HL-60 (cell line): ENCODE measurements around the gene ZNF766.

ENCODE experiments used
- DNase-seq, 2 experiments: peaks; one replicate each; pipeline ENCODE4 v3.0.0-alpha.2; 2010 to 2020; ENCODE audit warnings: low read depth in 1 of 2, low spot score in 1 of 2
- H3K27ac ChIP-seq: fragments of 250-450 bp; sonication (Bioruptor Pico); replicated peaks from 2 replicates; pipeline ENCODE4 v1.5.1; 2020; ENCODE audit warnings: mild to moderate bottlenecking, moderate library complexity
- H3K27me3 ChIP-seq: fragments of 250-450 bp; sonication (Bioruptor Pico); 2 replicates; pipeline ENCODE4 v1.5.1; 2021; ENCODE audit warnings: mild to moderate bottlenecking, moderate library complexity; ENCODE audit not compliant: insufficient read depth, poor library complexity, severe bottlenecking
- H3K4me3 ChIP-seq: replicated peaks from 2 replicates; pipeline ENCODE4 v1.5.1; 2011; ENCODE audit warnings: mild to moderate bottlenecking, control low read depth, low read length; ENCODE audit not compliant: insufficient read depth
- GABPA ChIP-seq: IDR thresholded peaks from 2 replicates; pipeline ENCODE4 v1.6.1; 2012; ENCODE audit warnings: low read depth
- POLR2AphosphoS5 ChIP-seq: IDR thresholded peaks from 2 replicates; pipeline ENCODE4 v1.6.1; 2012; ENCODE audit warnings: low read depth
- REST ChIP-seq: IDR thresholded peaks from 2 replicates; pipeline ENCODE4 v1.6.1; 2012; ENCODE audit warnings: low read depth; ENCODE audit not compliant: insufficient replicate concordance
- SPI1 ChIP-seq: IDR thresholded peaks from 2 replicates; pipeline ENCODE4 v1.6.1; 2012; ENCODE audit warnings: low read depth, mild to moderate bottlenecking, borderline replicate concordance
- TF ChIP-seq, protein P1 (sequence below): IDR thresholded peaks from one replicate; pipeline ENCODE4 v1.5.1; 2011; ENCODE audit warnings: low read length, control low read depth, inconsistent platforms; ENCODE audit not compliant: insufficient read depth

ZNF766 gene

DNA sequence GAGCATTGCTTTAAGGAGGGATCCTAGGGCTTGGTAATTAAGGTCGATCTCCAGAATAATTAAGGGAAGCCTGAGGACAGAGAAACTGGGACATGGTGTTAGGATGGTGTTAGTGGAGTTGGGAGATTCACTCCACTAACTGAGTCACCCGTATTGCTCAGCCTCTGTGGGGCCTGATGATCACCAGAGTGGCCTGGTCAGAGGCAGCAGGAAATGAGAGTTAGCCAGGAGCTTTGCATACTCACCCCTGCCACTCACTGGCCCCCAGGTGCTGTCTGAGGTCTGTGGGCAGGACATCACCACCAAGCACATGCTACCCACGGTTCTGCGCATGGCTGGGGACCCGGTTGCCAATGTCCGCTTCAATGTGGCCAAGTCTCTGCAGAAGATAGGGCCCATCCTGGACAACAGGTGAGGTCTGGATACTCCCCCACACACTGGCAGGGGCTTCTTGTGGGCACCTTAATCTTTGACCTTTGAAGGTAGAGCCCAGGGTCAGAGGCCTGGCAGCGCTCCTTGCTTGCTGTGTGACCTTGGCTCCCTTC is 47.5 kb upstream of the ZNF766 start:
- TF ChIP-seq GABPA (no peak), REST (no peak), SPI1 (no peak), POLR2AphosphoS5 (no peak)
- TF ChIP-seq, protein P1, sequence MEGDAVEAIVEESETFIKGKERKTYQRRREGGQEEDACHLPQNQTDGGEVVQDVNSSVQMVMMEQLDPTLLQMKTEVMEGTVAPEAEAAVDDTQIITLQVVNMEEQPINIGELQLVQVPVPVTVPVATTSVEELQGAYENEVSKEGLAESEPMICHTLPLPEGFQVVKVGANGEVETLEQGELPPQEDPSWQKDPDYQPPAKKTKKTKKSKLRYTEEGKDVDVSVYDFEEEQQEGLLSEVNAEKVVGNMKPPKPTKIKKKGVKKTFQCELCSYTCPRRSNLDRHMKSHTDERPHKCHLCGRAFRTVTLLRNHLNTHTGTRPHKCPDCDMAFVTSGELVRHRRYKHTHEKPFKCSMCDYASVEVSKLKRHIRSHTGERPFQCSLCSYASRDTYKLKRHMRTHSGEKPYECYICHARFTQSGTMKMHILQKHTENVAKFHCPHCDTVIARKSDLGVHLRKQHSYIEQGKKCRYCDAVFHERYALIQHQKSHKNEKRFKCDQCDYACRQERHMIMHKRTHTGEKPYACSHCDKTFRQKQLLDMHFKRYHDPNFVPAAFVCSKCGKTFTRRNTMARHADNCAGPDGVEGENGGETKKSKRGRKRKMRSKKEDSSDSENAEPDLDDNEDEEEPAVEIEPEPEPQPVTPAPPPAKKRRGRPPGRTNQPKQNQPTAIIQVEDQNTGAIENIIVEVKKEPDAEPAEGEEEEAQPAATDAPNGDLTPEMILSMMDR: no peak
- Histone ChIP-seq H3K27me3 (no peaks in the 10 kb centered on the region), H3K27ac (no peak overlapping the region), H3K4me3 (no peak overlapping the region)
- no peak for DNase-seq

DNA sequence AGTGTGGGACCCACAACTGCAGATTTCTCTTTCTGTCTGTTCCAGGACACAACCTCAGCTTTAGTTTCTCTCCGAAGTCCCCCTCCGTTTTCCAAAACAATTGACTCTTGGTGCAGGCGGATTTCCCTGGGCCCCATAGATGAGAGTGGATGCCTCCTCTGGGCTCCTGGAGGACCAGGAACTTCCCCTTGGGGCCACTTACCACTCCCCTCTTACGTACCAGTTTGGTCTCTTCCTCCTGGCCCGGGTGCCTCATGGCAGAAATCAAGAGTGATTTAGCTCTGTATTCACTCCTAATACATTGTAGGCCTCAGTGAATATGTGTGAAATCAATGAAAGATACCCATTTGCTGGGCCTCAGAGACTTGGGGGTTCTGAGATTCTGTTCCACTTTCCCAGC is 45.2 kb upstream of the ZNF766 start:
- no peak for DNase-seq
- Histone ChIP-seq H3K27me3 (no peaks in the 10 kb centered on the region), H3K27ac (no peak overlapping the region), H3K4me3 (no peak overlapping the region)
- TF ChIP-seq GABPA (no peak), SPI1 (no peak), REST (no peak), POLR2AphosphoS5 (no peak)
- TF ChIP-seq, protein P1: no peak

GRCh38 chr19:52226652-52227051 is 42.7 kb upstream of the ZNF766 start:
- H3K27me3 ChIP-seq: no peaks in the 10 kb centered on the region
- no peak for DNase-seq
- no peak overlapping the region for H3K27ac ChIP-seq
- H3K4me3 ChIP-seq: no peak overlapping the region
- no peak for TF ChIP-seq POLR2AphosphoS5
- TF ChIP-seq REST: no peak
- TF ChIP-seq, protein P1: no peak
- no peak for TF ChIP-seq GABPA
- TF ChIP-seq SPI1: no peak
